Lower leg skin (tissue), 4 donors: ENCODE results near the gene APBB2. TPM values are rescaled to one million over a fixed set of nuclear protein-coding genes. Genes with fewer than 3 reads are reported as not detected.
"Not testable (repeated sequence)": the region's sequence is repeated elsewhere in the genome, so short reads cannot be mapped to it uniquely, and the experiment has no call there.

Experiments used
- DNase-seq, 2 donors: peaks; one replicate each; pipeline ENCODE4 v3.0.0-alpha.2; 2019; ENCODE audit warnings: low spot score in 2 of 2
- H3K4me3 ChIP-seq: fragments of 200-600 bp; sonication (generic); 2 replicates; pipeline ENCODE4 v1.5.1; 2017; ENCODE audit warnings: mild to moderate bottlenecking, low read depth; ENCODE audit not compliant: poor library complexity, severe bottlenecking
- POLR2A ChIP-seq, 2 donors: fragments of 450-650 bp; IDR thresholded peaks; one replicate each; pipeline ENCODE4 v1.6.1; 2016 to 2017; ENCODE audit warnings: antibody characterized with exemption in 2 of 2, mild to moderate bottlenecking in 1 of 2, moderate library complexity in 1 of 2
- WGBS, 2 donors: methylation state at CpG; one replicate each; pipeline ENCODE4 v1.1.5; 2018; 5-methylcytosine and 5-hydroxymethylcytosine counted together
- intact Hi-C: fragments of 100-400 bp; cut with DNase I; formaldehyde crosslinking; loops from one replicate; pipeline ENCODE4 v1.15.0; 2023; ENCODE audit warnings: low total_unique reads
- total RNA-seq, 4 donors: library from RNA; depleted of rRNA; stranded (reverse); fragments of >200 nt; gene quantifications; one replicate each; pipeline ENCODE4 v1.1.0, GENCODE V29; 2016
- TF ChIP-seq, protein P1 (sequence below), 3 donors: fragments of 450-650 bp; IDR thresholded peaks; one replicate each; pipeline ENCODE4 v1.5.1; 2016; ENCODE audit warnings: antibody characterized with exemption in 3 of 3, mild to moderate bottlenecking in 3 of 3, moderate library complexity in 2 of 3

APBB2 gene
- total RNA-seq, 4 donors from 2014 or later, result 24.0 to 49.2 (median 43.3) TPM

DNA sequence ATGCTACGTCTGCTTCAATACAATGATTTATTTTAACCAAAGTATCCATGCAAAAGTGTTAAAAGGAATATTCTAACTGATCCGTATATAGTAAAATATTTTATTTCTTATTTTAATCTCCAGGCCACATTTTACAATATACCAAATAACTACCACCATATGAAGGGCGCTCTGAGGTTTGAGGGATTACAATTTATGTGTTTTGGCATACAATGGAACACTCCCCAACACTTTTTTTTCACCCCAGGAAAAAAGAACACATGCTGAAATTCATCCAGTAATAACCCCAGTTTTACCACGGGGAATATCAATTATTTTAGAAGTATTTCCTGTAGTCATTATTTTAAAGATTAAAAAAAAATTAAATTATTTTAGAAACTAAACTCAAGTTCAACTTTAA is 65.4 kb downstream of the APBB2 start:
- no peak for DNase-seq
- intact Hi-C loops, result no loop called here
- TF ChIP-seq, protein P1, sequence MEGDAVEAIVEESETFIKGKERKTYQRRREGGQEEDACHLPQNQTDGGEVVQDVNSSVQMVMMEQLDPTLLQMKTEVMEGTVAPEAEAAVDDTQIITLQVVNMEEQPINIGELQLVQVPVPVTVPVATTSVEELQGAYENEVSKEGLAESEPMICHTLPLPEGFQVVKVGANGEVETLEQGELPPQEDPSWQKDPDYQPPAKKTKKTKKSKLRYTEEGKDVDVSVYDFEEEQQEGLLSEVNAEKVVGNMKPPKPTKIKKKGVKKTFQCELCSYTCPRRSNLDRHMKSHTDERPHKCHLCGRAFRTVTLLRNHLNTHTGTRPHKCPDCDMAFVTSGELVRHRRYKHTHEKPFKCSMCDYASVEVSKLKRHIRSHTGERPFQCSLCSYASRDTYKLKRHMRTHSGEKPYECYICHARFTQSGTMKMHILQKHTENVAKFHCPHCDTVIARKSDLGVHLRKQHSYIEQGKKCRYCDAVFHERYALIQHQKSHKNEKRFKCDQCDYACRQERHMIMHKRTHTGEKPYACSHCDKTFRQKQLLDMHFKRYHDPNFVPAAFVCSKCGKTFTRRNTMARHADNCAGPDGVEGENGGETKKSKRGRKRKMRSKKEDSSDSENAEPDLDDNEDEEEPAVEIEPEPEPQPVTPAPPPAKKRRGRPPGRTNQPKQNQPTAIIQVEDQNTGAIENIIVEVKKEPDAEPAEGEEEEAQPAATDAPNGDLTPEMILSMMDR (IDR thresholded peaks at IDR 0.05), result no peak
- no peak for TF ChIP-seq POLR2A (IDR thresholded peaks at IDR 0.05)
- no peak overlapping the region for H3K4me3 ChIP-seq
- 49 to 61% methylated on average over 4 of the region's 4 CpGs for WGBS, 2 donors

DNA sequence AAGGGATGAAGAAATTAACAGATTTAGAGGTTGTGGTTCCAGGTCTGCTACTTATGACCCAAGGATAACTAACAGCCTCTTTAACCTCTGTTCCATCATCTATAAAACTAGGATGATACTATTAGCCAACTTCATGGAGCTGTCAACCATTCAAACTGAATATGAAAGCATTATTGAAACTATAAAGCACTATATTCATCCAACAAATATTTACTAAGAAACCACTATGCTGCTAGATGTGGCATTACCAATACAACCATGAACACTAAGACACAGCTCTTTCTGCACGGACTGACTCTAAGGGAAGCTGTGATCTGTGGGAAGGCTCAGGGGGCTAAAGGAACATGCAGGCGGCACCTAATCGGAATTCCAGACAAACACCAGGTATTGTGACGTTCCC is 66.0 kb downstream of the APBB2 start:
- no peak for DNase-seq
- intact Hi-C loops, result no loop called here
- TF ChIP-seq, protein P1 (IDR thresholded peaks at IDR 0.05), result no peak
- no peak for TF ChIP-seq POLR2A (IDR thresholded peaks at IDR 0.05)
- 79 to 91% methylated on average over 4 of the region's 4 CpGs for WGBS, 2 donors
- no peak overlapping the region for H3K4me3 ChIP-seq

DNA sequence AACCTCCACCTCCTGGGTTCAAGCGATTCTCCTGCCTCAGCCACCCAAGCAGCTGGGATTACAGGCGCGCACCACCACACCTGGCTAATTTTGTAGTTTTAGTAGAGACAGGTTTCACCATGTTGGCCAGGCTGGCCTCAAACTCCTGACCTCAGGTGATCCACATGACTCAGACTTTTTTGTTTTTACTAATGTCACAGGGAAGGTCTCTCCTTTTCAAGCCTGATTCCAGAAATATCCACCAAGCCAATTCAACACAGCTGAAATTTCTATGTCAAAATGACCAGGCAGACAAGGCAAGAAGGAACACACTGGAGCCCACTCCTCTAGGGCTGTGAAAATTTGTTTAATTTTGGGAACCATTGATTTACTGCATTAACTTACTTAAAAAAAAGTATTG is 66.8 kb downstream of the APBB2 start:
- WGBS, 2 donors, result 77 to 95% methylated on average over 3 of the region's 3 CpGs
- H3K4me3 ChIP-seq, intact Hi-C loops, DNase-seq: not testable (repeated sequence)

DNA sequence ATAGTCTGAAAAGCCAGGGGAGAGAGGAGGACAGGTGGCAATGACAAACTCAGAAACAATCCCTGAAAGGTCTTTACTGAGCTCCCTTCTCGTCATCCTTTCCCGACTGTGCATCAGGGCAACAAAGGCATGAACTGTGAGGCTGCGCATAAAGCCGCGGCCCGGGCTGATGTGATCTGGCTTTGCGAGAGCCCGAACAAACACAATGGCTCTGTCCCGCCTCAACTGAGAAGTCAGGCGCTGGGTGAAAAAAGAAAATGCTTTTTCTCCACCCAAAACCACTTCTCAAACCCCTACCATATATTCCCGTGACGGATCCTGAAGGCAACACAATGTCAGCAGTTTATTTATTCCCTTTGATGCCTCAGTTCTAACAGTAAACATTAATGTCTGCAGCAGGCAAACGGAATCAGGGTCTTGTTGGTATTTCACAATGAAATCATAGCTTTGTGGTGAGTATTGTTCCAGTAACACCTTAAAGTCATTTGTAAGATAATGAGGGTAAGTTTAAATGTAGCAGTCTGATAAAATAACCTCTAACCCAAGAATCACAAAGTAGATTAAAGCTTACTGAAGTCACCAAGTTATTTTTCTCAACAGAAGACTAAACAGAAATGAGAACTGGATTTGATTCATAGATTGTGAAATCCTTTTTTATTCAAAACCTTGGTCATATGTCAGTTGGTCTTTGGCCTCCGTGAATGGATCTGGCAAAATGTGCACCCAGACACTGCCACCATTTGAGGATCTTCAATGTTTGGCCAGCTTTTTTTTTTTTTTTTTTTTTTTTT is 67.4 kb downstream of the APBB2 start:
- no peak overlapping the region for H3K4me3 ChIP-seq
- WGBS, 2 donors, result 57 to 71% methylated on average over 14 of the region's 14 CpGs
- peak in 1 of 2 donors; percentile 40 for DNase-seq
- TF ChIP-seq POLR2A (IDR thresholded peaks at IDR 0.05), result no peak
- TF ChIP-seq, protein P1 (IDR thresholded peaks at IDR 0.05), result no peak
- intact Hi-C loops, result no loop called here

DNA sequence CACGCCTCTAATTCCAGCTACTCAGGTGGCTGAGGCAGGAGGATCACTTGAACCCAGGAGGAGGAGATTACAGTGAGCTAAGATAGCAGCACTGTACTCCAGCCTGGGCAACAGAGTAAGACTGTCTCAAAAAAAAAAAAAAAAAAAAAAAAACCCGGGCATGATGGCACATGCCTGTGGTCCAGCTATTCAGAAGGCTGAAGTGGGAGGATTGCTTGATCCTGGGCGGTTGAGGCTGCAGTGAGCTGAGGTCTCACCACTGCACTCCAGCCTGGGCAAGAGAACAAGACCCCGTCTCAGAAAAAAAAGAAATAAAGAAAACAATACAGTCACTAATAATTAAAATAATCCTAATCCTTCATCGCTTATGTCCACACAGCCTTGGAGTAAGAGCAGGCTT is 68.1 kb downstream of the APBB2 start:
- no peak overlapping the region for H3K4me3 ChIP-seq
- TF ChIP-seq, protein P1 (IDR thresholded peaks at IDR 0.05), result no peak
- 87 to 90% methylated on average over 5 of the region's 5 CpGs for WGBS, 2 donors
- no peak for DNase-seq
- intact Hi-C loops, result no loop called here

DNA sequence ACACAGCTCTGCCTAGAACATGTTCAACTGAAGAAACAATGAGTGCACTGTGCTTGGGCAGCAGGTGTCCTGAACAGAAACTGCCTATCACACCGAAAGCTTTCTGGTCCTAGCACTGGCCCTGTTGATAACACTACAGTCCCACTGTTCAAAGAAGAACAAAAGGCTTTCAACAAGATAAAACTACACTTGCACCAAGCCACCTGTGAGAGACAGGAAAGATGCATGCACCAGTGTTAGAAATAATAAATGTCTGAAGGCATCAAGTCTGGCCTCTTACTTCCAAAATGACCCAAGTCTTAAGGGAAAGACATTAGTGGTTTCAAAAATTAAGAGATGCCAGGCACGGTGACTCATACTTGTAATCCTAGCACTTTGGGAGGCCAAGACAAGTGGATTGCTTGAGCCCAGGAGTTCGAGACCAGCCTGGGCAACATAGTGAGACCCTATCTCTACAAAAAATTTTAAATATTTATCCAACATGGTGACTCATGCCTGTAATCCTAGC is 68.7 kb downstream of the APBB2 start:
- intact Hi-C loops, result no loop called here
- TF ChIP-seq POLR2A (IDR thresholded peaks at IDR 0.05), result no peak
- TF ChIP-seq, protein P1 (IDR thresholded peaks at IDR 0.05), result no peak
- WGBS, 2 donors, result 62 to 65% methylated on average over 3 of the region's 3 CpGs
- H3K4me3 ChIP-seq, result no peak overlapping the region
- DNase-seq, result no peak
